ENCODE results near the gene CPPED1. TPM values are rescaled to one million over a fixed set of nuclear protein-coding genes. Genes with fewer than 3 reads are reported as not detected.

The CPPED1 gene
- total and polyA plus RNA-seq, 10 of the 15 experiments (the other 5 are each of a cell fraction or from before 2014, with no cell fraction given) = 7.1 to 39.0 (median 16.0) TPM

- H3K27me3 ChIP-seq (replicated peaks in 1 of 2; ENCODE audit: control insufficient read depth in 2 of 2, insufficient read depth in 2 of 2, low read length in 1 of 2) = no peaks in the 10 kb centered on the region
- H3K36me3 ChIP-seq (ENCODE audit: control insufficient read depth in 2 of 2, insufficient read depth in 2 of 2, low read length in 1 of 2) = no peaks in the 10 kb centered on the region
- H3K79me2 ChIP-seq (ENCODE audit: control insufficient read depth, insufficient read depth, low read length) = no peaks in the 10 kb centered on the region
- no peak overlapping the region for H3K4me3 ChIP-seq
- DNase-seq (ENCODE audit: low read depth, low spot score) = no peak
- intact Hi-C loops (cut with micrococcal nuclease; ENCODE audit: unreplicated experiment) = no loop called here
- in situ Hi-C loops (cut with MboI) = no loop called here
- no peak overlapping the region for H3K9ac ChIP-seq (ENCODE audit: control insufficient read depth, insufficient read depth, low read length)
- no peak overlapping the region for H3K27ac ChIP-seq (ENCODE audit: control insufficient read depth, insufficient read depth)
- no peaks in the 10 kb centered on the region for H4K20me1 ChIP-seq (ENCODE audit: control insufficient read depth, insufficient read depth)
- RAD21 ChIA-PET (ENCODE audit: unreplicated experiment) = no interaction called here
- POLR2A ChIA-PET = no interaction called here
- WGBS (ENCODE audit: insufficient coverage, insufficient replicate concordance, low lambda C conversion rate, missing lambda C conversion rate) = 83% methylated on average over 10 of the region's 10 CpGs
- SMC1A ChIA-PET (ENCODE audit: uncharacterized antibody, unreplicated experiment) = no interaction called here
- FAIRE-seq = no peak
- no peak for ATAC-seq
- no peak for TF ChIP-seq USF2 (IDR thresholded peaks at IDR 0.05; ENCODE audit: borderline replicate concordance, low read depth, low read length)
- TF ChIP-seq ZBTB4 (CRISPR knock-in tag; IDR thresholded peaks at IDR 0.05) = no peak
- TF ChIP-seq MAX (IDR thresholded peaks at IDR 0.05; ENCODE audit: low read depth, low read length) = no peak
- TF ChIP-seq IRF4 (IDR thresholded peaks at IDR 0.05; ENCODE audit: low read depth, low read length) = no peak
- TF ChIP-seq DPF2 (IDR thresholded peaks at IDR 0.05) = no peak
- no peak for TF ChIP-seq MEF2B (IDR thresholded peaks at IDR 0.05; ENCODE audit: partially characterized antibody, poor library complexity, severe bottlenecking)
- TF ChIP-seq SP1 (IDR thresholded peaks at IDR 0.05; ENCODE audit: low read depth, low read length) = no peak
- no peak for TF ChIP-seq YY1 (IDR thresholded peaks at IDR 0.05; ENCODE audit: low read depth, low read length)
- no peak for TF ChIP-seq SUPT20H (IDR thresholded peaks at IDR 0.05; ENCODE audit: borderline replicate concordance, control insufficient read depth, low read depth, low read length)
- TF ChIP-seq ZNF207 (IDR thresholded peaks at IDR 0.05; ENCODE audit: borderline replicate concordance) = no peak
- TF ChIP-seq MTA3 (IDR thresholded peaks at IDR 0.05; ENCODE audit: borderline replicate concordance, low read length) = no peak
- no peak for TF ChIP-seq E2F4 (IDR thresholded peaks at IDR 0.05; ENCODE audit: low read depth, low read length)
- no peak overlapping the region for H3K4me2 ChIP-seq (ENCODE audit: control insufficient read depth, insufficient read depth)
- no TSS peak for BruUV-seq (replicated peaks)
- no peak overlapping the region for H2AFZ ChIP-seq (ENCODE audit: control insufficient read depth, low read depth, low read length)
- H3K4me1 ChIP-seq (ENCODE audit: control insufficient read depth, insufficient read depth, low read length) = no peaks in the 10 kb centered on the region
- H3K9me3 ChIP-seq (replicated peaks; ENCODE audit: control insufficient read depth, insufficient read depth, low read length) = no peaks in the 10 kb centered on the region; the same call in 1 of the 3 replicates
- CTCF ChIA-PET = no interaction called here
Measured at GRCh38 chr16:12673466-12673865, 130.2 kb downstream of the CPPED1 start.
